KG1 (cell line): ENCODE data around the gene TMEM87A.

Source experiments
- DNase-seq: peaks from one replicate; lab custom pipeline; 2025; lab: John Stamatoyannopoulos, UW

TMEM87A gene

GRCh38 chr15:42202653-42203052, 70.6 kb downstream of the TMEM87A start:
- DNase-seq = no peak

- DNase-seq = no peak
These were observed 71.4 kb downstream of the TMEM87A start for GRCh38 chr15:42201801-42202200.

GRCh38 chr15:42199126-42199525, 74.1 kb downstream of the TMEM87A start:
- no peak for DNase-seq

DNA sequence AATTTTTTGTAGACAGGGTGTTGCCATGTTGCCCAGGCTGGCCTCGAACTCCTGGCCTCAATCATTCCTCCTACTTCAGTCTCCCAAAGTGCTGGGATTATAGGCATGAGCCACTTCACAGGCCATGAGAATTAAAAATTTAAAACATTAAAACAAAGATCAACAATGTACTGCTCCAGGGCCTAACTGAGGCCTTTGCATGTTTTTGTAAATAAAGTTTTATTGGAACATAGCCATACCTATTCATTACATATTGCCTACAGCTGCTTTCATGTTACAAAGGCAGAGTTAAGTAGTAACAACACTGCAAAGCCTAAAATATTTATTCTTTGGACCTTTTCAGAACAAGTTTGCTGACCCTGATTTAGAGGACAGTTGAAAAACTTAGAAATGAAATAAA, 74.7 kb downstream of the TMEM87A start:
- DNase-seq = no peak

- DNase-seq = no peak
These were observed 78.7 kb downstream of the TMEM87A start for GRCh38 chr15:42194513-42194912.

- no peak for DNase-seq
These were observed 79.8 kb downstream of the TMEM87A start for GRCh38 chr15:42193383-42193782.

GRCh38 chr15:42191610-42192346, 81.5 kb downstream of the TMEM87A start:
- no peak for DNase-seq

DNA sequence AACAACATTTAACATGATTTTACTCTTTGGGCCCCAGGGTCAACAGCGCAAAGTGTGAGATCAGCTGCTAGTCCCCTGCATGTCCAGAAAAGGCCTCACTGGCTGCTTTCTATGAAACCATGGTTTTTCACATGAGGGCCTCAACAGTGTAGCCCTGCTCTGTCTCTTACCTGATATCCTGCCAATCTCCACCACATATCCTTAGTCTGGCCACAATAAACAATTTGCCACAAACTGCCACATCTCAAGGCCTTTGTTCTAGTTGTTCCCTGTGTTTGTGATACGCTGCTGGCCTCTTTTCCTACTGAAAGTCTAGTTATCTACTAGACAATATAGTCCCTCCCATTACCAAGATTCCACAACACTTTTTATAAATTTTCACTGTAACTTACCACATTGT, 82.9 kb downstream of the TMEM87A start:
- no peak for DNase-seq

DNA sequence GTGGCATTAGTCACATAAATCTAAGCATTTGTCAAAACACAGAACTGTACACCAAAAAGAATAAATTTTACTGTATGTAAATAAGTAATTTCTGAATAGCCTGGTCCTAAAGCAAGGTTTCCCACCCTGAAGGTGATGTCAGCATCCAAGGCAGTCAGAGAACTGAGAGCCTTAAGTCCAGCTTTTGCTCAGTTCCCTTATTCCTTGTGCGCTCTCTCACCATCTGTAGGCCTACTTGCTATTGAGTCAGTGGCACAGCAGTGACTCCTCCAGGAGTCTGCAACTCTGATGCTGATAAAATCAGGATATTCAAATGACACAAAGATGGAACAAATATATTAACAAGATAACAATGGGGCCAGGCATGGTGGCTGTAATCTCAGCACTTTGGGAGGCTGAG, 87.4 kb downstream of the TMEM87A start:
- no peak for DNase-seq

GRCh38 chr15:42184736-42185135, 88.5 kb downstream of the TMEM87A start:
- no peak for DNase-seq

GRCh38 chr15:42184296-42184695, 88.9 kb downstream of the TMEM87A start:
- no peak for DNase-seq

GRCh38 chr15:42182961-42183360, 90.3 kb downstream of the TMEM87A start:
- DNase-seq = no peak

- DNase-seq = no peak
These were observed 90.8 kb downstream of the TMEM87A start for GRCh38 chr15:42182328-42182886.

GRCh38 chr15:42178056-42178455, 95.2 kb downstream of the TMEM87A start:
- no peak for DNase-seq

DNA sequence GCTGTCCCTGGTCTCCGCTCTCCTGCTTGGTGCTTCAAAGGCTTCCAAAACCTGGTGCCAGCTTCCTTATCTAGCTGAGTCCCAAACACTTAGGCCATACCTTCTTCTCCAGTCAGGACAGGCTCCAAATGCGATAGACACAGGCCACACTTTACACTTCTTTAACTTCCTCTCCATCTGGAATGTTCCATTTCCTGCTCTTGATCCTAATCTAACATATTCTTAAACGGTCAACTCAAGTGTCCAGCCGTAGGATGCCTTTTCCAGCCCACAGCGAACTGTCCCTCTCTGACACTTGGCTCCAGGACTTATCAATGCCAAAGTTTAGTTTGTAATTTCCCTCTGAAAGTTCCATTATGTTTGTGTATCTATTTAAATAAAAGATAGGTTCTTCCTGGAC, 97.6 kb downstream of the TMEM87A start:
- no peak for DNase-seq

DNA sequence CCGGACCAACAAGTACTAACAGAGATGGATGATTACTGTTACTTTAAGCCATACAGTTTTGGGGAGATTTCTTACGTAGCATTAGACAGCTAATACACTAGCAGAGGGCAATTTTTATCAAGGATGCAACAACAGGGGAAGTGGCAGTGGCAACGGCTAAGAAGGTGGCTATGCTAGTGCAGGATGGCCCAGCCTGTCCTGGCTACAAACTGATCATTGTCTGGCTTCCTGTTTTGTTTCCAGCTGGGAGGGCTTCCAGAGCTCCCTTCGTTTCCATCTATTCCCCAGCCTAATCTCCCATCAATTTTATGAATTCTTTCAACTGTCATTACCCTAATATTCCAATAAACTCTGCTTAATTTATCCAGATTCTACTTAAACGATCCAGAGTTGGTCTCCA, 100.8 kb downstream of the TMEM87A start:
- DNase-seq = no peak

- DNase-seq = no peak
These were observed 101.4 kb downstream of the TMEM87A start for GRCh38 chr15:42171795-42172194.

GRCh38 chr15:42171122-42171521, 102.1 kb downstream of the TMEM87A start:
- DNase-seq = no peak

DNA sequence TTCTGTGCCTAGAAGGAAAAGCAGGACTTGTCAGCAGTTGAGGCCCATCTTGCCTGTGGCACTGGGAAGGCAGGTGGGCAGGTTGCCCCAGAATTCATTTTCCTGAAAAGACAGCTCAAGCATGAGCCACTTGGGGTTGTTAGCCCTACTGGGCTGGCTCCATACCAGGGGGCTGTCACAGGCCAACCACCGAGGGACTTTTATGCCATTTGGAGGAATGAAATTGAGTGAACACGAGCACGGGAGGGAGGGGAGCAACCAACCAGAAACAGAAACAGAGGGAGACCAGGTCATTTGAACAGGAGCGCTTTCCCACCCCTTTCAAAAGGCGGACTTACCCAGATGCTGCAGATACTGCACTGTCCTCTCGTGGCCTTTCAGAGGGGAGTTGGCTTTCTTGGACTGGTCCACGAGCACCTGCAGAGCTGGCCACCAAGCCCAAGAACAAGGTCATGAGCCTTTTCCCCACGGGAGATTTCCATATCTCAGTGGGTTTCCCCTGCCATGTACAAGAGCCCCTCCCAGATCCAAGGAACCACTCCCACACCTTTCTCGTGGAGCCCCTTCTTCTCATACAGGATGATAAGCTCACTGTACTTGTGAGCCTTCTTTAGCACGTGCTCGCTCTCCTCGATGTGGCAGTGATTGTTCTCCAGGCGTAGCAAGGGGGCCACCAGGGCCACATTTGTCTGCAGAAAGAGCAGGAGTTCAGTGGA, 106.8 kb downstream of the TMEM87A start:
- no peak for DNase-seq

GRCh38 chr15:42165106-42165505, 108.1 kb downstream of the TMEM87A start:
- no peak for DNase-seq

GRCh38 chr15:42163947-42164550, 109.2 kb downstream of the TMEM87A start:
- no peak for DNase-seq

- no peak for DNase-seq
These were observed 109.9 kb downstream of the TMEM87A start for GRCh38 chr15:42163291-42163690.
